PFSK-1 (cell line): ENCODE data around the gene WDR11.

Experiments used
- POLR2AphosphoS5 ChIP-seq: IDR thresholded peaks from 2 replicates; pipeline ENCODE4 v1.6.1; 2012; ENCODE audit warnings: low read depth, mild to moderate bottlenecking, control low read depth, low read length, moderate library complexity
- SIN3A ChIP-seq: IDR thresholded peaks from 2 replicates; pipeline ENCODE4 v1.6.1; 2012; ENCODE audit warnings: mild to moderate bottlenecking, low read length, moderate library complexity, borderline replicate concordance; ENCODE audit not compliant: insufficient read depth
- TAF1 ChIP-seq: IDR thresholded peaks from 2 replicates; pipeline ENCODE4 v1.6.1; 2012; ENCODE audit warnings: low read length, control low read depth, borderline replicate concordance; ENCODE audit not compliant: insufficient read depth

DNA sequence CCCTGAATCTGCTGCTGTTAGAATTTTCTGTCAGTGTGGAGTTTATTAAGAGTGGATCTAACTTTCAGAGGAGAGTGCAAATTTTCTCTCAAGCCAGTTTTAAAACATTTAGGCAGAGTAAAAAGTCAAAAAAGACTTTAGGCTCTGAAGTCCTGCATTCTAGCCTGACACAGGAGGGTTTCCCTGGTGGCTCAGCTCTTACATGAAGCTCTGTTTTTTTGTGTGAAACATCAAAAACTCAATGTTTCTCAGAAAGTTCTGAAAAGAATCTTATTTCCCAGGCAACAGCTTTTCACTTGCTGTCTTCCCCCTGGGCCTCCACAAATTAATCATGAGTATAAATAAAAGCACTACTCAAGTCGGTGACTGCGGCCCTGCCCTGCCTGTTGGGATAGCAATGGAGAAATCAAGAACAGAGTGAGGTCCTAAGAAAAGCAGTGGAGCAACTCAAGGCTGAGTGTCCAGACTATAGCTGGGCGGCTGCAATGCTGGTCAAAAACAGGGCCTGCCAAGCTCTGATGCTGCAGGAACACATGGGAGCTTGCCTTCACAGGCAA is 22.3 kb upstream of the WDR11 start:
- TF ChIP-seq SIN3A: no peak
- no peak for TF ChIP-seq POLR2AphosphoS5
- TF ChIP-seq TAF1: no peak
